Islet precursor cell (in vitro differentiated cells): ENCODE data around the gene TCTA.
A peak's percentile ranks its signal among the peaks of the same experiment; 100 is the strongest.

Experiments
- DNase-seq: peaks from one replicate; pipeline ENCODE4 v3.0.0-alpha.2; 2018

The TCTA gene

GRCh38 chr3:49461443-49462171, 49.4 kb downstream of the TCTA start:
- DNase-seq = peak; percentile 95

- no peak for DNase-seq
These were observed 50.0 kb downstream of the TCTA start for GRCh38 chr3:49462222-49462621.

GRCh38 chr3:49465270-49466034, 53.2 kb downstream of the TCTA start:
- DNase-seq = peak; percentile 97
